ENCODE data around the gene TBC1D10B.

DNA sequence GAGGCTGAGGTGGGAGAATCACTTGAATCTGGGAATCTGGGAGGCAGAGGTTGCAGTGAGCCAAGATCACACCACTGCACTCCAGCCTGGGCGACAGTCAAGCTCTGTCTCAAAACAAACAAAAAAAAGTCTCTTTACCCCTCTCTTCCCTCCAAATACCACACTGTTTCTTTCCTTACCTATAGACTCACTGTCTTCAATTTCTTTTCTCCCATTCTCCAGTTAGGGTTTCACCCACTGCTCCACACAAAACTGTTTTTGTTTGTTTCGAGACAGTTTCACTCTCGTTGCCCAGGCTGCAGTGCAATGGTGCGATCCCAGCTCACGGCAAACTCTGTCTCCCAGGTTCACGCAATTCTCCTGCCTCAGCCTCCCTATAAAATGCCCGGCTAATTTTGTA is 9.1 kb downstream of the TBC1D10B start:
- TF ChIP-seq RAD21 (CRISPR knock-in tag; conservative IDR thresholded peaks at IDR 0.05 in 1 of 2, IDR thresholded peaks at IDR 0.05 in 1 of 2) (no peak), ELK1 (CRISPR knock-in tag; IDR thresholded peaks at IDR 0.05) (no peak), TAF1 (IDR thresholded peaks at IDR 0.05; ENCODE audit: control insufficient read depth, extremely low read depth, insufficient read depth, low read length, severe bottlenecking) (no peak)

Data from K562 (cell line).